Measurements from ENCODE around the gene PLBD1.

PLBD1 gene

DNA sequence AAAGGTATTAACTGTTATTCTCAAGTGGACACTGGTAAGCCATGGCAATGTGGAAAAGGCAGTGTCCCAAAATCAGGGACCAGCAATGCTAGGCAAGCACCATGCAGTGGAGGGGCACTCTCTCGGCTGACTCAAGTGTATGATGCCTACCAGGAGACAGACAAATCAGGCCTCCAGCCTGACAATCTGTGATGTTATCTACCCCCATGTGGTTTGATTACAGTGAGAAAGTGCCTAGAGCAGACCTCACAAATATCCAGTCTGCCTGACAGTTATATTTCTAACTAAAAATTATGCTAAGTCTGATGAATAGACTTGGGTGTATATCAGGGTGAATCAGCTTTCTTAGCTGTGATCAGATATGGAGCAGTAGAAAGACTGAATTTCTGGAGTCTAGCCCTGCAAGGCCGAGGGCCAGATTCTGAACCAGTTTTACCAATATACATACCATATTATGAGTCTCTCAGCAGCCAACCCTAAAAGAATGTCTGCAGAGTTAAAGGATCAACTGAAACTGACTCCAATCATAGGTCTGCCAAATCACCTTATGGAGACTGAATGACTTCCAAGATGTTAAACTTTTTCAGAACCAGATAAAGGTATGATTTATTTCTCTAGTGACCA is 3.2 kb downstream of the PLBD1 start:
- no peak for DNase-seq

DNA sequence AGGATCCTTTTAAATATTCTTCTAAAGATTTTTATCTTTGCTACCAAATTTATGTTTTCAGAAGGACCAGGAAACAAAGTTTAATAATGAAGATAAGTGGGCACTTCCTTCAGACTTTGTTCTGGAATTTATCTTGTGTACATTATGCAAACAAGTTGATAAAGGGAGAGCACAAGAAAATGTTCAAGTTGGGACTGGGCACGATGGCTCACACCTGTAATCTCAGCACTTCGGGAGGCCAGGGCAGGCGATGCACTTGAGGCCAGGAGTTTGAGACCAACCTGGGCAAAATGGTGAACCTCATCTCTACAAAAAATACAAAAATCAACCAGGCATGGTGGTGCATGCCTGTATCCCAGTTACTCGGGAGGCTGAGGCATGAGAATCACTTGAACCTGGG is 4.6 kb downstream of the PLBD1 start:
- DNase-seq = no peak

DNA sequence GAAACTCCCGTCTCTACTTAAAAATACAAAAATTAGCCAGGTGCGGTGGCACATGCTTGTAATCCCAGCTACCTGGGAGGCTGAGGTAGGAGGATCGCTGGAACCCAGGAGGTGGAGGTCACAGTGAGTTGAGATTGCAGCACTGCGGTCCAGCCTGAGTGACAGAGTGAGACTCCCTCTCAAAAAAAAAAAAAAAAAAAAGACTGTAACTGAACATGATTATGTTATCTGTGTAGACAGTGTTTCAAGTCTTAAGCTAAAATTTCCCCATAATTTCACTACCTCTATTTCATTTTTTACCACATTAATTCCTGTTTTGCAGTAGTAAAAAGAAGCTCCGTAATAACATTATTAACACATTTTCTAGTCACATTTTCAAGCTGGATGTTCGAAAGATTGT is 5.4 kb downstream of the PLBD1 start:
- no peak for DNase-seq

DNA sequence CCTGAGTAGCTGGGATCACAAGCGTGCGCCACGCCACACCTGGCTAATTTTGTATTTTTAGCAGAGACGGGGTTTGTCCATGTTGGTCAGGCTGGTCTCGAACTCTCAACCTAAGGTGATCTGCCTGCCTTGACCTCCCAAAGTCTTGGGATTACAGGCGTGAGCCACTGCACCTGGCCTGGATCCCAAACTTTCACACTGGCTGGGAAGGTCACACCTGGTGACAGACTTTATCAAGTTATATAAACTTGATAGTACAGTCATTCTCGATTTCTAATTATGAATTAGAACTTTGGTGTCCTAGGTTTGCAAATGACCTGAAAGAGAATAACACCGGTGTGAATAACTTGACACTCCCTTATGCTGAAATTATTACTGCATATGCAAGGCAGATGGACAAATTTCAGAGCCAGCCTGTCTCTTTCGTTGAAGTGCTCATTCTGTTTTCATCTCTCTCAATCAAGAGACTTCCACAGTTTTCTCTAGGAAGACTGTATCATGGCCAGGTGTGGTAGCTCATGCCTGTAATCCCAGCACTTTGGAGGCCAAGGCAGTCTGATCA is 5.9 kb downstream of the PLBD1 start:
- DNase-seq = no peak

DNA sequence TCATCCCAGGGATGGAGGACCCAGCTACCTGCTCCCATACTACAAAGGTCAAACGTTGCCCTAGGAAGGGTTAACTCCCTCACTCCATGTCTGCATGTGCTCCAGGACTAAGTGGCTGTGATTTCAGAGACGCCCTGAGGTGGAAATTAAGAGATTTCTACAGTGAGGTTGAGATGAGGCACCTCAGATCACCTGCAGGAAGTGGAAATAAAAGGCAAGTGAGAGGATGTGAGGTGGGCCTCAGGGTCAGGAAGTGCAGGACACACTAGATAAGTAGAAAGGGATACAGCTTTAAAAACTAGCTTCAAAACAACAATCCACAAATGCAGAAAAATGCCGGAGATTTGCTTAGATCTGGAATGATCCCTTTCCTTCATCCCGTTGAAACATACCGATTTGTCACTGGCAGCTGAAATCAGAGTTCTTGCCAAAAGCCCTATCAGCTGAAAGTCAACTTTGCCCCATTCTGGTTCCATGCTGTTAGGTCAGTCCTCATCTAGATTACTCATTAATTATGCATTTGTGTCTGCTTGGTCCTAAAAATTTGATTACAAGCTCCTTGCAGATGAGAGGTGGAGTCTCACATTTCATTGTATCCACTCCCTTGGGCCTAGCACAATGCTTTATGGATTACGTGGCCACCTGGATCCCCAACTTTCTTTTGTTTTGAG is 6.6 kb downstream of the PLBD1 start:
- no peak for DNase-seq

DNA sequence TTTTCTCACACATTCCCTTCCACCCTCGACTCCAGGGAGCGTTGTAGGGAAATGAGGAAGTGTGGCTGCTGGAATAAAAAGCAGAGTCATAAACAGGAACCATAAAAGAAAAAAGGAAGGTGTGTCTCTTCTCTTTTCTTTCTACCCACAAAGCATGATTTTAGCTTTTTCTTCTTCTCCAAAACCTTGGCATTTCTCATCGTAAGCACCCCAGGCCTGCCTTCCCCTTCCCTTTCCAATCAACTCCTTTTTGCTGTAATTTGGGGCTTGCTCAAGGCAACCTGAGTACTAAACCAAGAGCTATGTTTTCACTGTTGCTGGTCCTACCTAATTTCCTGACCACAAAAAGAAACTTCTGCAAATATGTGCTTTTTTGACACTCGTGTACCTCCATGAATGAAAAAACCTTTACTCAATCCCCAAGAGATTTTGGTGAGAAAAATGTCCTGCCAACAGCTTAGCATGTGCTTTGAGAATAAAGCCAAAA is 9.2 kb downstream of the PLBD1 start:
- no peak for DNase-seq

DNA sequence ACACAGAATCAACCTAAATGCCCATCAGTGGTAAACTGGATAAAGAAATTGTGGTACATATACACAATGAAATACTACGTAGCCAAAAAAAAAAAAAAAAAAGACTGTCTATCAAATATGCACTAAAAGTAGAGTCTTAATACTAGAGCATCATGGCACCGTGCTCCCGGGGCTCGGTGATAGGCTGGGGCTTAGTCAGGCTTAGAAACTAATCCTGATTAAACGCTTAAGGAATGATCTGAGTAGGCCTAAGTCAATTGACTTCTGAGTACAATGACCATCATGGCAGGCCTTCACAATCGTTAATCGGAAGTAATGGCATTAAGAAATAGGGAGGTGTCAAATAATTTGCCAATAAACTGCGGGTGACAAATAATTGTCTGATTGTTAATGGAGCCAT is 9.7 kb downstream of the PLBD1 start:
- DNase-seq = no peak

DNA sequence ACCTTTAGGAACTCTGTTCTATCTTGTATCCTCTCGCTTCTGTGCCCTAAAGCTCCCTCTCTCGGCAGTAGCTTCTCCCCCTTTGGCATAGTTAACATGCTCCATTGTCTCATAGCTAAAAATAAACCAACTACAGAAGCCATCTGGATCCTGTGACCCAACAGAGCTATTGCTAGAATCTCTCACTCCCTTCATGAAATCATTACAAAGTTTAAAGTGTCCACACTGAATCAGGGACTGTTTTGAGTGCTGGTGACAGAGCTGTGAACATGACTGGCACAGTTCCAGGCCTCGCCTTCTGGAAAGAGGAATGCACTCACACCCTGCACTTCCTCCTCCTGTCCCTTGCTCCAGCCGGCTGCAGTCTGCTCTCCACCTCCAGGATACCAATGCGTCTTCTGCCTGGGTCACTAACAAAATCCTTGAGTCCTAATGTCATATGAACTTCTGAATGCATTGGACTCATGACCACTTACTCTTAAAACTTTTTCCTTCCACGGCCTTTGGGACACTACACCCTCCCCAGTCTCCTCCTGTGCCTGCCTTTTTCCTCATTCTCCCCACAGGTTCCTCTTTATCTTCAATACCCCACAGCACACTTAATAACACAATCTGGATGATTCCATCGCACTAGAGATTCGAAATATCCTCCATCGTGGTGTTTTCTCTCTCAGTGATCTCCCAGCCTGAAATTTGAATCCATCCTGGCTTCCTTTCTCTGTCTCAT is 13.2 kb downstream of the PLBD1 start:
- no peak for DNase-seq

DNA sequence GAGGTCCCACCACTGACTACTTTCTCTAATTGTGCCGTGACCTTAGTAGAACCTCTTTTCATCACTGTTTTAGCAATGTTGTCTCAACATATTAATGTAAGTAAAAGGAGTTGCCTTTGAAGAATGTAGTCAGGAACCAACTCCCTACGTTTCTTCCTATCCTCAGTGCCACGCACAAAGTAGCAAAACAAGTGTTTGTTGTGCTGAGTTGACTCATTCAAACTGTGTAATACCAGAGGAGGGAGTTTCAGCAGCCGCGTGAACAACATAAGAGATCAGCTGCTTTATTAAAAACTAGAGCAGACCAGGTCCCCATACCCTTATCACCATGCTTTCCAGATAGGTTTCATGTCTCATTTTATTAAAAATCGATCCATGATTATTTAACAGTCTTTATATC is 19.1 kb downstream of the PLBD1 start:
- no peak for DNase-seq

DNA sequence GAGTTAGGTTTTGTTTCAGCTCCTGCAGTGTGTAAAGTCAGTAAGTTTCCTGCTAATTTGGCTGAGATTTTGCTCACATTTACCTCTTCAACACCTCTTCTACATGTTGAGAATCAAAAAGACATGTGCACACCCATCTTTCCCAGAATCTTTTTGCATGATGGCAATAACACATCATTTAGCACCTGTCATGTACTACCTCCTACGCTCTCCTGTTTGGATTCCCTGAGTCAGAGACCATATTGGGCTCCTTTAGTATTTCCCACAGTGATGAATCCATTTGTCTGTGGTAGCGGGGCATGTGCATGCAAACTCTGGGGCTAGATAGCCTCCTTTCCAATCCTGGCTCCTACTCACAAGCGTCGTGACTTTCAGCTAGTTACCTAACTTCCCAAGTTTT is 20.1 kb downstream of the PLBD1 start:
- DNase-seq = no peak

DNA sequence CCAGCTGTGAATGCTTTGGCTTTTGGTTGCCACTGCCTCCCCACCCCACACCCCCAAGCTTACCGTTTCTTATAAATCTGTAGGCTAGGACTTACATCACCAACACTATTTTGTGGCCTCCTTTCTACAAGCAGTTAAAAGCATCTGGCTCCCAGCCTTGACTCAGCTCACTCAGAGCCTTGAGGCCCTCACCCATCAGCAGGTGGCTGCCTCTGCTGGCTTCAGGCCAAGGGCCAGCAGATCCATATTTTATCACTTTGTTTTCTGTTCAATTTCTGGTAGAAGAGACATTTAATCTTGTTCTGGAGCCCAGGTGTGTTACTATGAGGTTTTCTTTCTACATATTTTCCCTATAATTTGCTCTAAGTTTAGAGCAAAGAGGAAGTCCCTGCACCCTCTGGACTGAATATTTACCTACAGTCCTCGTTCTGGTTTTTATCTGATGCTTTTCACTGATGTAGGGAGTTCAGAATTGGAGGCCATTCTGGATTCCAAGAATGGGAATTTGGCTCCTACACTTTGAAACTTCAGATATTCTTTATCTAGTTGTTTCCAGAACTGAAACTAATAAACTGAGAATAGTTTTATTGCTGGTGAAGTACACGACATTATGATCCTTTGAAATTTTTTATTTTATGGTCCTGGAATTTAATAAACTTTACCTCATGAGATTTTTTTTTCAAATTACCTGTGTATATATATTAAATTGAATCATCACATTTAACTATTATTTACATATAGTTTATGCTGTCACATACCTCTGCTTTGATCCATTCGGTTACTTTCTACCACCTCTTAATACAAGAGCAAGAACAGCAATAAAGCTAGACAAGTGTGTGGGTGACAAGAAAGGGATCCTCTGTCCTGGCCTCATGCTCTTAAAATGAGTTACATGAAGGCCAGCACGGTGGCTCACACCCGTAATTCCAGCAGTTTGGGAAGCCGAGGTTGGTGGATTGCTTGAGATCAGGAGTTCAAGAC is 22.2 kb downstream of the PLBD1 start:
- no peak for DNase-seq

DNA sequence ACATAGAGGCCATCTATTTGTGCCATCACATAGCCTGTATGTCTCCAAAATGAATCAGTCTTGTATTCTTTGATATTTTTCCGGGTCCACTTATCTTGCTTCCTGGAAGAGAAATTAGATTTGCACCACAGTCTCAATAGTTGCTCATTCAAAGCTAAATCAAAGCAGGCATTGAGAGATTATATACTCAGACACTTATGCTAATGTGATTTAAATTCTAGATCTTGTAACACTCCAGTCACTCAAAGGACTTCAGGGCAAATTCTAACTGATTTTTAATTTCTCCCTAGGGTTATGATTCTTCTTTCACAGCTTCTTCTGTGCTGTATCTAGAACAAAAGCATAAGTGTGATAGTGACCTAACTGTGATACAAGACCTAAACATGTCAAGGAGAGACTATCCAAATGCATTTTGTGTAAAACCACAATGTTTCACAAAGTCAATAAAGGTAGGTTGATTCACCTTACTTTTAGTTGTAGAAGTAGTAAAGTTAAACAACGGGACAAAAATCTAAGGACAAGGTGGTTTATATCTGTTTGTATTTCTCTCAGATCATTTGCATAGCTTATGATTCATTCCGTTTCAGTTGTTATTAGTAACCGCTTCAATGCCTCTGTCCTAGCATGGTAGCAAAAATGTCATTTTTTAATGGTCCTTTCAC is 26.8 kb downstream of the PLBD1 start:
- DNase-seq = no peak

DNA sequence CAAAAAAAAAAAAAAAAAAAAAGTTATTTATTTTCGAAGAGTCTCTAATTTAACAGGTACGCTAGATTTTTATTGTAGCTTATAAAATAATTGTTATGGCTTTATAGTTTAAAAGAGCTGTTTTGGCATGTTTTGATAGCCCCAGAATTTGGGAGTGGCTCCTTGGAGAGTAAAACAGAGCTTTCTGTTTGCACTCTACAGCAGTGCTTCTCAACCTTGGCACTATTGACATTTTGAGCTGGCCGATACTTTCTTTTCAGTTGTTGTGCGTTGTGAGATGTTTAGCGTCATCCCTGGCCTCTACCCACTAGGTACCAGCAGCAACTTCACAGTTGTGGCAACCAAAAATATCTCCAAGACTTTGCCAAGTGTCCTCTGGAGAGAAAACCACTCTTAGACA is 30.6 kb downstream of the PLBD1 start:
- DNase-seq = no peak

DNA sequence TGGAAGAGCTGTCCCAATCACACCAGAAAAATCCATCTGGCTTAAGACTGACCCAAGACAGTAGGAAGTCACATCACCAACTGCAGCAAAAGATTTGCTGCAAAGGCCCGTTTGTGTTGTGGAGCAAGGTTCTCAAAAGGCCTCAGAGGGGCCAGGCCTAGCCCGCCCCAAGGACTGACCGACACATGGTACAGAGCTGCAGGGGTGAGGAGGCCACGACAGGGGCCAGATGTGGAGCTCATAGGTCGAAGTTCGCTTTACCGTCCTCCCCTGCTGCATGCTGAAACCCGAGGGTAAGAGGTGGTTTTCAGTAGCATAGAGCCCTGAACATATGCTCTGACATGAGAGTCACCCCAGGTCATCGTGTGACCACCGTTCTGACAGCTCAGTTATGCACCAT is 35.5 kb downstream of the PLBD1 start:
- DNase-seq = no peak

DNA sequence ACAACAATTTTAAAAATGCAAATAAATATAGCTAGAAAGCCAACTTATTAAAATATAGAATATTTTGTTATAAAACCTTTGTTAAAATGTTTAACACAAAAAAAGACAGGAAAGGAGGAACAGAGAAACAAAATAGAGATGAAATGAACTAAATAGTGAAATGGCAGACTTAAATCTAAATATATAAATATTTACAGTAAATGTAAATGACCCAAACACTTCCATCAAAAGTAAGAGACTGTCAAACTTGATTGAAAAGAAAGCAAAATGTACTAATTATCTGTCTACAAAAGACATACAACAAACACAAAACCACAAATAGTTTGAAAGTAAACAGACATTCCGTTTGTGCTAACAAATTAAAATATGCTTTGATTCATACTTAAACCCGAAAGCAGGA is 41.7 kb downstream of the PLBD1 start:
- no peak for DNase-seq

DNA sequence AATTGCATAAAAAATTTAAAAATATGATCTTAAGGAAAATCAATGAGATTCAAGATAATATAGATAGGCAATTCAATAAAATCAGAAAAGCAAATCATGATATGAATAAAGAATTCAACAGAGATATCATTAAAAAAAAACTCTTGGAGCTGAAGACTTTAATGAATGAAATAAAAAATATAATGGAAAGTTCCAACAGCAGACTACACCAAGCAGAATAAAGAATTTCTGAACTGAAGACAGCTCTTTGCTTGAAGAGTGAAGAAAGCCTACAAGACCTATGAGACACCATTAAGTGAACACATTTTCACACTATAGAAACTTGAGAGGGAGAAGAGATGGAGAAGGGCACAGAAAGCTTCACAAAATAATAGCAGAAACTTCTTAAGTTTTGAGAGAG is 45.9 kb downstream of the PLBD1 start:
- no peak for DNase-seq

DNA sequence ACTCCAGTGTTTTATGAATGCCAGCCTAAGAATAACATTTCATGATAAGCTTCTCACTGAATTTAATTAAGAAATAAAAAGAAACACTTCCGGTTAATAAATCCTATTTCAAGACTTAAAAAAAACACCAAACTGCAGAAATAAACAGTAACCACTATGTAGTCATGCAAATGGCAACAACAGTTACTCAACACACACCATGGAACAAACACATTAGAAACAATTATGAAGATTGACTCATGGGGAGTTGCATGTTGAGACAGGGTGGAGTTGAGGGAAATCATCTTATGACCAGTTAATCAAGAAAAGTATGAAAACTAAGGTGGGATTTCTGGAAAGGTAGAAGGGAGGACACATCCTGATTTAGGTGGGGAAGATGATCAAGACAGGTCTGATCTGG is 52.7 kb downstream of the PLBD1 start:
- DNase-seq = no peak

DNA sequence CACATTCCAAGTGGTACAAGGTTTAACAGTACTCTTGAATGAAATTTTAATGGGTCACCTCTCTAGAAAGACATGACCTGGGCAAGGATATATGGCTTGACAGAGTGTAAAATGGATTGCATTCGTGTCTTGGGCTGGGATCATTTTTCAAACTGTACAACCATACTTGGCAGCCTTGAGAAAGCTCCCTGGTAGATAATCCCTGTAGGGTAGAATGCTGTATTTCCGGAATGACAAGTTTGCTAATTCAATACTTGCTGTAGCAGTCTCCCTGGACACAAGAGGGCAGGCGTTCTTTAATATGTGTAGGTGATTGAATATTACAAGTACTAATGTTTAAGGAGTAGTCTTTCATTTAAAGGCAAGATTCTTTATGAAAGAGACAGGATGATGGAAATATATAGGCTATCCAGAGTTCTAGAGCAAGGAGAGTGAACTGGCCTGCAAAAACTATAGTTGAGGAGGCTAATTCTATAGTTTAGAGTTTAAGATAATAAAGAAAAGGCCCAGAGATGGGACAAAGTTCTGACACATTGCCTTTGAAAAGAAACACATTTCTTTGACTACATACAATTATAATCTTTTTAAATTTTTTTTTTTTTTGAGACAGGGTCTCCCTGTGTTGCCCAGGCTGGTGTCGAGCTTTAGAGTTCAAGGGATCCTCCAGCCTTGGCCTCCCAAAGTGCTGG is 53.4 kb downstream of the PLBD1 start:
- no peak for DNase-seq

DNA sequence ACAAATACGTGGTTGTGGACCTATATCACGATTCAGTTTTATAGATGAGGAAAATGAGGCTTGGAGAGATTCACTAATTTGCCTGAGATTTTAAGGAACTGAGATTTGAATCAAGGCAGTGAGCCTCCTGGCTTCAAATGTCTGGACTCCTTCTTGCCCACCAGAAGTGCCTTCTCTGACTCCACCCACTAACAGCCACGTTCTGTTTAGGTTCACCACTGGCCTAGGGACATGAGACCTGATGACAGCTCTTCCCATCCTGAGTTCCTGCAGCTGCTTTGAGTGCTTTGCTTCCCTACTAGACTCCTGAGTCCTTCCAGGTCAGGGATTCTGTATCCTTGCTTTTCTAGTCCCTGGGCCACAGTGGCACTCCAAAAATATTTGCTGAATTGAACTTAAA is 57.1 kb downstream of the PLBD1 start:
- DNase-seq = no peak

DNA sequence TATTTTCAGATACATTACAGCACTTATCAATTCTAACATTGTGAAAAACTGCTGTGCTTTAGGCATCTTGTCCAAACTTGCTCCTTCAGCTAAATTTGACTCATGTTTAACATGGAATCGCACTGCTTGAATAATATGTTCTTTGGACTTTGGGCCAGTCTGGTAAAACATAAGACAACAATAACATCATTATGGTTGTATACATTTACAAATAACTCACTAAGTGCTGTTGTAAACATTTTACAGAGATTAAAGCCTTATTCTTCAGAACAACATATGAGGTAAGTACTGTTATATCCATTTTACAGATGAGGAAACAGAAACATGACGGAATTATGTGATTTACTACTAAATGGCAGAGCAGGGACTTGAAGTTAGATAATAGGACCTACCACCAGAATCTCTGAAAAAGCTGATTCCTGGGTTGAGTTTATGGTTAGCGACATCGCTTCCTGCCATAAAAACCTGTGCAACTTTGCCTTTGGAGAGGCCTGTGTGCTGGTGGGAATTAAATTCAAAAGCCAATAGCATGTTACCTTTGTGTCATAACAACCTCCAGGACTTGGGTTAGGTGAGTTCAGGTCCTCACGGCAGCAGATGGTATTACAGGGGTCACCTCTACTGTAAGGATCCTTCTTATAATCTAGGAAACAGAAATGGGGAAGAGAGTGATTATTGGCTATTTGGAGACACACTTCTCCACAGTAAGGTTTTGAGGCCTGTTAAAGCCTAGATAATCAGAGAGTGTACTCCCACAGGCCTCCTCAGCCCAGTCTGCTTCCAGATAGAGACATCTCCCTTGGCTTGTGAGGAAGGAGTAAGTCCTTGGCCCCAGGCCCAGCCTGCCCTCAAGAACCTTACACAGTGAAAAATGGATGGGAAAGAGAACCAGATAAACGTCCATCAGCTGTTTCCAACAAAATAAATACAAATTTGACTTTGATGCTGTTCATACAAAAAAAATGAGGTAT is 61.8 kb downstream of the PLBD1 start:
- no peak for DNase-seq

All from activated CD4-positive, CD25-positive, alpha-beta regulatory T cell treated with anti-CD3 and anti-CD28 coated beads, Interleukin-2, amount 50 U/mL, for 72 hours (primary cell).